CD4-positive, alpha-beta T cell (primary cell): ENCODE measurements around the gene NUDT7. TPM values are rescaled to one million over a fixed set of nuclear protein-coding genes. Genes with fewer than 3 reads are reported as not detected.

Experiments
- ATAC-seq: fragments of 200-7000 bp; cut with Tn5 transposase; one replicate; pipeline ENCODE4 v1.10.0; 2022; ENCODE audit warnings: mild to moderate bottlenecking; ENCODE audit not compliant: poor library complexity
- CTCF ChIA-PET: fragments of 350-600 bp; sonication (Branson Sonifier 250); formaldehyde crosslinking; loops from one replicate; lab custom pipeline; 2021; ENCODE audit warnings: antibody characterized with exemption, inconsistent platforms; lab: Charles Lee
- POLR2A ChIA-PET: fragments of 350-600 bp; sonication (Branson Sonifier 250); formaldehyde crosslinking; loops from one replicate; lab custom pipeline; 2021; ENCODE audit warnings: antibody characterized with exemption, inconsistent platforms; lab: Charles Lee
- DNase-seq, 14 experiments: peaks; one replicate each; pipeline ENCODE4 v3.0.0-alpha.2; 2013 to 2020; ENCODE audit warnings: mixed read lengths in 2 of 14
- H3K27ac ChIP-seq, 2 donors: one replicate each; pipeline versions ENCODE4 v1.5.1 to v1.7.0; 2013; ENCODE audit warnings: low read length in 2 of 2, low read depth in 1 of 2, mild to moderate bottlenecking in 1 of 2
- H3K27me3 ChIP-seq, 2 experiments: 1 replicate in 1 of 2; 2 replicates in 1 of 2; pipeline versions ENCODE4 v1.6.1 to v1.7.0; 2013; ENCODE audit warnings: low read length in 2 of 2, control low read depth in 1 of 2, mild to moderate bottlenecking in 1 of 2, moderate library complexity in 1 of 2; ENCODE audit not compliant: insufficient read depth in 2 of 2, control insufficient read depth in 1 of 2
- H3K36me3 ChIP-seq: one replicate; pipeline ENCODE4 v1.6.1; 2013; ENCODE audit warnings: low read length, control low read depth; ENCODE audit not compliant: insufficient read depth
- H3K4me1 ChIP-seq: one replicate; pipeline ENCODE4 v1.6.1; 2013; ENCODE audit warnings: low read length, control low read depth; ENCODE audit not compliant: insufficient read depth
- H3K4me3 ChIP-seq: one replicate; pipeline ENCODE4 v1.5.1; 2013; ENCODE audit warnings: mild to moderate bottlenecking, low read length, moderate library complexity
- H3K9me3 ChIP-seq, 2 experiments: 1 replicate in 1 of 2; 2 replicates in 1 of 2; pipeline versions ENCODE4 v1.6.1 to v1.7.0; 2013; ENCODE audit warnings: low read length in 2 of 2, mild to moderate bottlenecking in 2 of 2, control low read depth in 1 of 2, moderate library complexity in 1 of 2; ENCODE audit not compliant: control insufficient read depth in 1 of 2, insufficient read depth in 1 of 2
- H3K27ac Mint-ChIP-seq: one replicate; pipeline ENCODE4 v1.8.0; 2020; ENCODE audit warnings: mixed read lengths
- H3K27me3 Mint-ChIP-seq: one replicate; pipeline ENCODE4 v1.8.0; 2021; ENCODE audit warnings: mixed read lengths
- H3K36me3 Mint-ChIP-seq: one replicate; pipeline ENCODE4 v1.8.0; 2021; ENCODE audit warnings: low read depth, mixed read lengths
- H3K4me1 Mint-ChIP-seq: one replicate; pipeline ENCODE4 v1.8.0; 2021; ENCODE audit warnings: low read depth, mixed read lengths
- H3K4me3 Mint-ChIP-seq: one replicate; pipeline ENCODE4 v1.8.0; 2020; ENCODE audit warnings: mild to moderate bottlenecking, mixed read lengths
- H3K9me3 Mint-ChIP-seq: one replicate; pipeline ENCODE4 v1.8.0; 2020; ENCODE audit warnings: mixed read lengths
- CTCF ChIP-seq: fragments of 200-600 bp; IDR thresholded peaks from one replicate; pipeline ENCODE4 v1.8.0; 2022; ENCODE audit warnings: antibody characterized with exemption, mild to moderate bottlenecking
- intact Hi-C, 2 experiments: fragments of 100-400 bp; cut with DNase I in 1 of 2; cut with micrococcal nuclease in 1 of 2; formaldehyde crosslinking; loops; one replicate each; pipeline versions ENCODE4 v1.15.1 to v1.9.0; 2023 to 2025; cut with DNase I, micrococcal nuclease
- total RNA-seq, 174 experiments: library from RNA in 2 of 174; stranded (reverse) in 2 of 174; gene quantifications; one replicate each; pipeline ENCODE4 v1.2.3 and lab custom pipeline; 2021 to 2026

NUDT7 gene
- total RNA-seq, 2 experiments from 2014 or later = 0.93 to 1.5 TPM

GRCh38 chr16:77677129-77677528 is 45.2 kb upstream of the NUDT7 start:
- no peak overlapping the region for H3K4me3 ChIP-seq
- no peaks in the 10 kb centered on the region for H3K9me3 ChIP-seq
- no peaks in the 10 kb centered on the region for H3K36me3 ChIP-seq
- H3K4me1 ChIP-seq = no peaks in the 10 kb centered on the region
- intact Hi-C loops = no loop called here
- no peak for ATAC-seq
- Mint-ChIP-seq H3K9me3 (no peaks in the 10 kb centered on the region), H3K36me3 (no peaks in the 10 kb centered on the region), H3K4me1 (no peaks in the 10 kb centered on the region), H3K4me3 (no peak overlapping the region), H3K27me3 (peaks cover 10% of the 10 kb centered on the region), H3K27ac (no peak overlapping the region)
- no peak for DNase-seq
- TF ChIP-seq CTCF = no peak
- H3K27ac ChIP-seq = no peak overlapping the region
- H3K27me3 ChIP-seq = peaks cover 0 to 10% of the 10 kb centered on the region in 2 experiments
- ChIA-PET POLR2A (no interaction called here), CTCF (interaction anchor here (0.9 kb wide), 1 partner anchor 326 kb away, joined by 5 read pairs; no protein-coding TSS in a partner anchor)

GRCh38 chr16:77679391-77679790 is 42.9 kb upstream of the NUDT7 start:
- Histone ChIP-seq H3K36me3 (no peaks in the 10 kb centered on the region), H3K27me3 (peaks cover 0 to 10% of the 10 kb centered on the region in 2 experiments), H3K4me3 (no peak overlapping the region), H3K27ac (no peak overlapping the region), H3K4me1 (no peaks in the 10 kb centered on the region), H3K9me3 (no peaks in the 10 kb centered on the region)
- H3K36me3 Mint-ChIP-seq = no peaks in the 10 kb centered on the region
- no peak overlapping the region for H3K27ac Mint-ChIP-seq
- ATAC-seq (no peak), DNase-seq (no peak)
- peaks cover 15% of the 10 kb centered on the region for H3K27me3 Mint-ChIP-seq
- H3K9me3 Mint-ChIP-seq = no peaks in the 10 kb centered on the region
- no peaks in the 10 kb centered on the region for H3K4me1 Mint-ChIP-seq
- CTCF ChIA-PET = no interaction called here
- POLR2A ChIA-PET = no interaction called here
- intact Hi-C loops = no loop called here
- no peak for TF ChIP-seq CTCF
- H3K4me3 Mint-ChIP-seq = no peak overlapping the region

GRCh38 chr16:77679901-77680300 is 42.4 kb upstream of the NUDT7 start:
- TF ChIP-seq CTCF = no peak
- Mint-ChIP-seq H3K4me3 (no peak overlapping the region), H3K27ac (no peak overlapping the region), H3K27me3 (peaks cover 10% of the 10 kb centered on the region), H3K9me3 (no peaks in the 10 kb centered on the region), H3K4me1 (no peaks in the 10 kb centered on the region), H3K36me3 (no peaks in the 10 kb centered on the region)
- no peaks in the 10 kb centered on the region for H3K4me1 ChIP-seq
- ChIA-PET CTCF (no interaction called here), POLR2A (no interaction called here)
- H3K4me3 ChIP-seq = no peak overlapping the region
- intact Hi-C loops = no loop called here
- peaks cover 0 to 10% of the 10 kb centered on the region in 2 experiments for H3K27me3 ChIP-seq
- H3K9me3 ChIP-seq = no peaks in the 10 kb centered on the region
- no peaks in the 10 kb centered on the region for H3K36me3 ChIP-seq
- DNase-seq (peak in 3 of 14 experiments; percentile 11 to 25 (median 11)), ATAC-seq (no peak)
- no peak overlapping the region for H3K27ac ChIP-seq
